Activated CD4-positive, alpha-beta memory T cell treated with anti-CD3 and anti-CD28 coated beads, Interleukin-2, amount 10 ng/mL, durations not matched to agents 7 days and 5 days (primary cell): ENCODE measurements around the gene CDK10. TPM values are rescaled to one million over a fixed set of nuclear protein-coding genes. Genes with fewer than 3 reads are reported as not detected.

ENCODE experiments used
- CTCF ChIA-PET: fragments of 350-600 bp; sonication (Branson Sonifier 250); formaldehyde crosslinking; loops from one replicate; lab custom pipeline; 2021; ENCODE audit warnings: antibody characterized with exemption, inconsistent platforms; lab: Charles Lee
- POLR2A ChIA-PET: fragments of 350-600 bp; sonication (Branson Sonifier 250); formaldehyde crosslinking; loops from one replicate; lab custom pipeline; 2021; ENCODE audit warnings: antibody characterized with exemption; lab: Charles Lee
- DNase-seq: peaks from one replicate; pipeline ENCODE4 v3.0.0-alpha.2; 2020
- H3K27ac Mint-ChIP-seq: one replicate; pipeline ENCODE4 v1.8.0; 2021; ENCODE audit warnings: mild to moderate bottlenecking, mixed read lengths
- H3K27me3 Mint-ChIP-seq: one replicate; pipeline ENCODE4 v1.8.0; 2021; ENCODE audit warnings: mixed read lengths
- H3K36me3 Mint-ChIP-seq: one replicate; pipeline ENCODE4 v1.8.0; 2021; ENCODE audit warnings: low read depth, mixed read lengths
- H3K4me1 Mint-ChIP-seq: one replicate; pipeline ENCODE4 v1.8.0; 2021; ENCODE audit warnings: mixed read lengths
- H3K4me3 Mint-ChIP-seq: one replicate; pipeline ENCODE4 v1.8.0; 2021; ENCODE audit warnings: mild to moderate bottlenecking, mixed read lengths
- H3K9me3 Mint-ChIP-seq: one replicate; pipeline ENCODE4 v1.8.0; 2021; ENCODE audit warnings: mixed read lengths
- total RNA-seq, 2 experiments: library from RNA; stranded (reverse); gene quantifications; one replicate each; pipeline ENCODE4 v1.2.3, GENCODE V29; 2021

Gene CDK10
- total RNA-seq, 2 experiments from 2014 or later, result 73.2 to 74.0 TPM

DNA sequence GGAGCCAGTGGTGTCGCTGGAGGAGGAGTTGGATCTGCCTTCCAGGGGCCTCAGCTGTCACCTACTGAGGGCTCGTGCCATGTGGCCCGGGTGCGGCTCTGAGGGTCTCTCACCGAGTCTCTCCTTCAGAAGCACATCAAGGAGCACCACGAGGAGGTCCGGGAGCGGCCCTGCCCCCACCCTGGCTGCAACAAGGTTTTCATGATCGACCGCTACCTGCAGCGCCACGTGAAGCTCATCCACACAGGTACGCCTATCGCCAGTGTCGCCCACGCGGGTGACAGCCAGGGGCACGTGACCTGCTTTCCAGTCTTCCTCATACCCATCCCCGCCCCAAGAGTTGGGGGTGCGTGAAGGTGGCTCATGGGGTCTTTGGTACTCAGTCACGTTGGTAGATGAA, 47.3 kb downstream of the CDK10 start:
- H3K9me3 Mint-ChIP-seq, result no peaks in the 10 kb centered on the region
- POLR2A ChIA-PET, result interaction anchor here (1.0 to 3.8 kb wide), 3 partner anchors 10 to 34 kb away, joined by 3 to 34 read pairs (median 6); no protein-coding TSS in a partner anchor

GRCh38 chr16:89736554-89736953, 50.1 kb downstream of the CDK10 start:
- no peak overlapping the region for H3K4me3 Mint-ChIP-seq
- ChIA-PET CTCF (interaction anchor here (1.3 to 4.5 kb wide), 3 partner anchors 13 to 37 kb away, joined by 8 to 32 read pairs (median 20); no protein-coding TSS in a partner anchor), POLR2A (interaction anchor here (0.7 to 7.8 kb wide), 5 partner anchors 9 to 37 kb away, joined by 3 to 89 read pairs (median 6); no protein-coding TSS in a partner anchor)
- H3K36me3 Mint-ChIP-seq, result peaks cover 91% of the 10 kb centered on the region
- H3K4me1 Mint-ChIP-seq, result peaks cover 34% of the 10 kb centered on the region
- no peaks in the 10 kb centered on the region for H3K9me3 Mint-ChIP-seq
- H3K27ac Mint-ChIP-seq, result peak overlapping the region; percentile 78
- H3K27me3 Mint-ChIP-seq, result no peaks in the 10 kb centered on the region
- no peak for DNase-seq

More for the DNA sequence above, 47.3 kb downstream of the CDK10 start:
- peaks cover 39% of the 10 kb centered on the region for H3K4me1 Mint-ChIP-seq
- H3K27ac Mint-ChIP-seq, result no peak overlapping the region
- H3K36me3 Mint-ChIP-seq, result peaks cover 83% of the 10 kb centered on the region
- CTCF ChIA-PET, result no interaction called here
- no peaks in the 10 kb centered on the region for H3K27me3 Mint-ChIP-seq
- no peak overlapping the region for H3K4me3 Mint-ChIP-seq
- DNase-seq, result no peak

DNA sequence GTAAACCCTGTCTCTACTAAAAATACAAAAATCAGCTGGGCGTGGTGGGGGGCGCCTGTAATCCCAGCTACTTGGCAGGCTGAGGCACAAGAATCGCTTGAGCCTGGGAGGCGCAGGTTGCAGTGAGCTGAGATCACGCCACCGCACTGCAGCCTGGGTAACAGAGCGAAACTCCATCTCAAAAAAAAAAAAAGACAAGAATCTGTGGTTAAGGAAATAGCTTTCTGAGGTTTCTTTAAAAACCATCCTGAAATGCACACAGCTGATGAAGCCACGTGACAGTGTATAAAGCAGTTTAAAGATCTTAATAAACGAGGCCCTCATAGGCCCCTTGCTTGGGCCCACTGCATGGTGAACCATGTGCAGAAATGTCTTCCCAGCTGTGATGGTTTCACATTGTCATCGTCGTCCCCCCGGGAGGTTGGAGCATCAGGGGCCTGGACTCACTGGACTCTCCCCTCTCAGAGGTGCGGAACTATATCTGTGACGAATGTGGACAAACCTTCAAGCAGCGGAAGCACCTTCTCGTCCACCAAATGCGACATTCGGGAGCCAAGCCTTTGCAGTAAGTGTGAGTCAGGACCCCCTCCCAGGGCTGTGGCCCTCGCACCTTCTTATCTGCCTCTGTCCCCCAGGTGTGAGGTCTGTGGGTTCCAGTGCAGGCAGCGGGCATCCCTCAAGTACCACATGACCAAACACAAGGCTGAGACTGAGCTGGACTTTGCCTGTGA, 51.0 kb downstream of the CDK10 start:
- H3K4me1 Mint-ChIP-seq, result peaks cover 30% of the 10 kb centered on the region
- DNase-seq, result peak; percentile 70
- H3K27me3 Mint-ChIP-seq, result no peaks in the 10 kb centered on the region
- peaks cover 84% of the 10 kb centered on the region for H3K36me3 Mint-ChIP-seq
- no peaks in the 10 kb centered on the region for H3K9me3 Mint-ChIP-seq
- H3K4me3 Mint-ChIP-seq, result peak overlapping the region; percentile 32
- POLR2A ChIA-PET, result interaction anchor here (0.7 to 7.8 kb wide), 13 partner anchors 8 to 136 kb away, joined by 3 to 89 read pairs (median 4); partner anchors contain the start of genes SPATA2L and TCF25
- peak overlapping the region; percentile 78 for H3K27ac Mint-ChIP-seq
- CTCF ChIA-PET, result interaction anchor here (0.8 to 4.5 kb wide), 8 partner anchors 14 to 136 kb away, joined by 3 to 32 read pairs (median 4); partner anchors contain the start of genes SPATA2L and TCF25

- H3K27ac Mint-ChIP-seq, result peak overlapping the region; percentile 21
- H3K4me3 Mint-ChIP-seq, result no peak overlapping the region
- no peak for DNase-seq
- no peaks in the 10 kb centered on the region for H3K27me3 Mint-ChIP-seq
- H3K4me1 Mint-ChIP-seq, result peaks cover 29% of the 10 kb centered on the region
- POLR2A ChIA-PET, result interaction anchor here (1.0 to 7.8 kb wide), 8 partner anchors 12 to 135 kb away, joined by 3 to 89 read pairs (median 6); partner anchors contain the start of gene TCF25
- CTCF ChIA-PET, result interaction anchor here (0.8 to 4.5 kb wide), 4 partner anchors 33 to 38 kb away, joined by 3 to 32 read pairs (median 12); partner anchors contain the start of gene SPATA2L
- H3K36me3 Mint-ChIP-seq, result peaks cover 82% of the 10 kb centered on the region
- H3K9me3 Mint-ChIP-seq, result no peaks in the 10 kb centered on the region
These were observed 51.5 kb downstream of the CDK10 start for GRCh38 chr16:89738072-89738377.

DNA sequence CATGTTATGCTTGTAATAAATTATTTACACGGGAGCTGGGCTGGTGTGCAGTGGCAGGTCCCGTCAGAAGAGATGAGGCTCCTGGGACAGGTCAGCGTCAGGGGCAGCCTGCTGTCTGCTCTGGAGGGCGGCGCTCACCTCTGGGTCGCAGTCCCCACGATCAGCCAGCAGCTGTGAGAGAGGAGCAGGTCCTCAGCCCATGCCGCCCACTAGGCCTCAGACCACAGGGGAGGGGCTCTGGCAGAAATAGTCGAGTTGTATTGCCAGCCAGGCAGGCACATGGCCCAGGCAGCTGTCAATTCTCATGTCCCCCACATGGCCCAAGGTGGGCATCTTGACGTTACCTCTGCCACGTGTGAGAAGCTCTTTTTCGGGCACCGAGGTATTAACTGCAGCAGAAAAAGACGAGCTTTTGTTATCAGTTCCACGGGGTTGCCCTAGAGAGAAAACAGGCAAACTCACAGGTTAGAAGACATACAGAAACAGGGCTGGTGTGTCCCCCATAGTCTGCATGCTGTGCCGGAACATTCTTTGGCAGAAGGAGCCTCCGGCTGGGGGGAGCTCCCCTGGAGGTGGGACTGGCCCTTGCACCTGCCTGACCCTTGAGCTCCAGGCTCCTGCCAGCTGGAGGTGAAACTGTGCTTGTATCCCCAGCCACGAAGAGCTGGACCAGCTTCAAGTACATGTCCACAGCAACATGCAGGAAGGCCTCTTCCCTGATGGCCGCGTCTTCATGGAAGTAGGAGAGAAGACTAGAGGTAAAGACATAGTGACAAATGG, 52.2 kb downstream of the CDK10 start:
- ChIA-PET CTCF (interaction anchor here (0.8 to 4.5 kb wide), 3 partner anchors 34 to 172 kb away, joined by 3 to 32 read pairs (median 3); no protein-coding TSS in a partner anchor), POLR2A (interaction anchor here (0.9 to 7.8 kb wide), 7 partner anchors 11 to 32 kb away, joined by 3 to 89 read pairs (median 6); partner anchors contain the start of gene VPS9D1)
- Mint-ChIP-seq H3K27ac (no peak overlapping the region), H3K36me3 (peaks cover 80% of the 10 kb centered on the region), H3K9me3 (no peaks in the 10 kb centered on the region), H3K27me3 (no peaks in the 10 kb centered on the region), H3K4me1 (peaks cover 27% of the 10 kb centered on the region), H3K4me3 (no peak overlapping the region)
- DNase-seq, result no peak

DNA sequence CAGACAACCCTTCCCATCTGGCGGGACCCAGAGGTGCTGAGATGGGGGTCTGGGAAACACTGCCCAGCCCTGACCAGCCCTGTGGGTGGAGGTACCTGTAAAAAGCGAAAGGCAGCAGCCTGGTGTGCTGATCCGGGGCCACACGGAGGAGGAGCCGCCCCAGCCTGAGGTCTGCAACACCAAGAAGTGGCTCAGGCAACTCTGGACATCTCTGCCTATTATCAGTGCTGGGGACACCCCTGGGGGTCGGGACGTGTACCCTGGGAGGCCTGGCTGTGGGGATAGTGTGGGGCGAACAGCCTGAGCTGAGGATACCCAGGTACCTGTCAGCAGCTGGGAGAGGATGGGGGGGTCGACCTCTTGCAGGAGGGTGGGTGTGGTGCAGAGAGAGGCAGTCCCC, 52.9 kb downstream of the CDK10 start:
- DNase-seq, result no peak
- Mint-ChIP-seq H3K4me1 (peaks cover 26% of the 10 kb centered on the region), H3K27me3 (no peaks in the 10 kb centered on the region), H3K27ac (no peak overlapping the region), H3K4me3 (no peak overlapping the region), H3K9me3 (no peaks in the 10 kb centered on the region), H3K36me3 (peaks cover 78% of the 10 kb centered on the region)
- ChIA-PET CTCF (interaction anchor here (1.1 to 4.5 kb wide), 2 partner anchors 34 to 171 kb away, joined by 3 to 32 read pairs; no protein-coding TSS in a partner anchor), POLR2A (interaction anchor here (0.6 to 7.8 kb wide), 7 partner anchors 15 to 104 kb away, joined by 3 to 89 read pairs (median 3); partner anchors contain the start of gene VPS9D1)

DNA sequence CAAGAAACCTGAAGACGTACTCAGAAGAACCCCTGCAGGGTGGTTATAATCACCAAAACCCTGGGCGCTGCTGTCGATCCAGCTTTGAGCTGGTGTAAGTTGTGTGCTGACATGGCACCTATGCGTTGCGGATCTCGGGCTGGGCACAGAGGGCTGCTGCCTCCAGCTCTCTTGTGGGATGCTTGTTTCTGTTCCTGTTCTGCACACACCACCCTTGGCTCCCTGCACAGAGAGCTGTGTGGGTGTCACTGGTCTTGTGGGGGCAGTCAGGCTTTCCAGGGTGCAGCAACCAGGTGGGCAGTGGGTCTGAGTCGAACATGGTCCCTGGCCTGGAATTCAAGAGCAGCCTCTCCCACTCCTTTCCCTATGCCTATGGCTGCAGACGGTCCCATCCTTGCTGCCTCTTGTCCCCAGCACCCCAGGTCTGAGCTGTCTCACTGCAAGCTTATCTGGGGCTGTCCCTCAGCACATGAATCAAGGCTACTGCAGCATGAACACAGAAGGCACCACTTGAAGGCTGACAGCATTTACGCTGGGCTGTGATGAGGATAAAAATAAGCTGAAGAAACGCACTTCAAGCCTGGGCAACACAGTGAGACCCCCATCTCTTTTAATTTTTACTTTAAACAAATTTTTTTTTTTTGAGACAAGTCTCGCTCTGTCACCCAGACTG, 55.0 kb downstream of the CDK10 start:
- POLR2A ChIA-PET, result interaction anchor here (1.0 to 7.8 kb wide), 10 partner anchors 9 to 41 kb away, joined by 3 to 89 read pairs (median 4); partner anchors contain the start of genes SPATA2L and VPS9D1
- no peak for DNase-seq
- Mint-ChIP-seq H3K27ac (no peak overlapping the region), H3K9me3 (no peaks in the 10 kb centered on the region), H3K27me3 (no peaks in the 10 kb centered on the region), H3K4me3 (no peak overlapping the region), H3K36me3 (peaks cover 72% of the 10 kb centered on the region), H3K4me1 (peaks cover 20% of the 10 kb centered on the region)
- CTCF ChIA-PET, result interaction anchor here (0.7 to 2.0 kb wide), 4 partner anchors 14 to 120 kb away, joined by 3 to 9 read pairs (median 4); no protein-coding TSS in a partner anchor

DNA sequence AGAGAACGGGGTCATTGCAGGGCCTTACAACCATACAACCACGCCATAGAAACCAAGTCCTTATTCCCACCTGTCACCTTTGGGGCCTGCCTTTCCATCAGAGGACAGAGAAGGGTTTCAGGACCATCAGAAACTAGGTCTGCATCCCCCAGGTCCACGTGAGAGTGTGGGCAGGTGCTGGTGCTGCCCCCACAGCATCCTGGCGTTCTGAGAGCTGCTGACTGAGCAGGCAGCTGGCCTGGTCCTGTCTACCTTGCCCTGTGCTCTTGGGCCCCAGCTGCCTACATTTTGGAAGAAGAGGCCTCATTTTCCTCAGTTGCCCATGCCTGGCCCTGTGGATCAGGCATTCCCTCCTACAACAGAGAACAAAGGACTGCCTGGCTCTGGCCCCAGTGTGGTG, 56.5 kb downstream of the CDK10 start:
- Mint-ChIP-seq H3K4me3 (no peak overlapping the region), H3K36me3 (peaks cover 64% of the 10 kb centered on the region), H3K27ac (peak overlapping the region; percentile 55)

DNA sequence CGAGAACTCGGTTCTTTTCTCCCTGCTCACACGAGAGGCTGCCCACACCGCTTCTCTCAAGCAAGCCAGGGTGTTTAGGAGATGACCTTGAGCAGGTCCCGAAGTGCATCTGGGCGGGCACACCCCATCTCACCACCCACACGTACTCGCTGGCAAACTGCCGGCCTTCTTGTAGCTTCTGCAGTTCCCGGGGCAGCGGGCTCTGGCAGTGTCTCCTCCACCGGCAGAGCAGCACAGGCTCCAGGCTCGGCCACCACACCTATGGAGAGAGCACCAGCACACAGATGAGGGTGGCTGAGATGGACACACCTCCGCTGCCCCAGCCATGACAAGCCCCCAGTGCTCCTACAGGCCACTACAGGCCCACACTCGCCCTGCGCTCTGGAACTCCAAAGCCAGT, 58.3 kb downstream of the CDK10 start:
- ChIA-PET CTCF (interaction anchor here (1.2 kb wide), 1 partner anchor 11 kb away, joined by 3 read pairs; no protein-coding TSS in a partner anchor), POLR2A (interaction anchor here (1.0 to 1.5 kb wide), 3 partner anchors 20 to 39 kb away, joined by 3 to 6 read pairs (median 4); no protein-coding TSS in a partner anchor)
- Mint-ChIP-seq H3K4me3 (no peak overlapping the region), H3K36me3 (peaks cover 57% of the 10 kb centered on the region), H3K27me3 (no peaks in the 10 kb centered on the region), H3K4me1 (peaks cover 5% of the 10 kb centered on the region), H3K9me3 (no peaks in the 10 kb centered on the region), H3K27ac (no peak overlapping the region)
- DNase-seq, result no peak

More for the DNA sequence above, 56.5 kb downstream of the CDK10 start:
- H3K9me3 Mint-ChIP-seq, result no peaks in the 10 kb centered on the region
- H3K27me3 Mint-ChIP-seq, result no peaks in the 10 kb centered on the region
- H3K4me1 Mint-ChIP-seq, result peaks cover 7% of the 10 kb centered on the region
- DNase-seq, result no peak
- ChIA-PET CTCF (interaction anchor here (0.8 to 1.1 kb wide), 2 partner anchors 10 to 42 kb away, joined by 3 to 6 read pairs; no protein-coding TSS in a partner anchor), POLR2A (interaction anchor here (1.0 to 7.8 kb wide), 4 partner anchors 11 to 43 kb away, joined by 4 to 89 read pairs (median 4); no protein-coding TSS in a partner anchor)
